Head of caudate nucleus (tissue), 42 donors: ENCODE results near the gene SLC7A10.
"Not testable (repeated sequence)": the region's sequence is repeated elsewhere in the genome, so short reads cannot be mapped to it uniquely, and the experiment has no call there.

ENCODE experiments used
- DNase-seq, 42 donors: peaks; one replicate each; pipeline versions ENCODE4 v3.0.0 to v3.0.0-alpha.2; 2020 to 2021; ENCODE audit warnings: mixed read lengths in 7 of 42
- intact Hi-C: fragments of 100-400 bp; cut with DNase I; formaldehyde crosslinking; loops from one replicate; pipeline ENCODE4 v1.15.0; 2022

The SLC7A10 gene

GRCh38 chr19:33194886-33195644 lies 30.6 kb downstream of the SLC7A10 start:
- DNase-seq: peak in 10 of 42 donors; percentile 14 to 51 (median 38)
- intact Hi-C loops: no loop called here

- DNase-seq: peak in 2 of 42 donors; percentile 28 to 46
- intact Hi-C loops: no loop called here
These were observed 31.1 kb downstream of the SLC7A10 start for GRCh38 chr19:33194532-33194885.

GRCh38 chr19:33193865-33194362 lies 31.7 kb downstream of the SLC7A10 start, which contains the start of gene LRP3:
Gene LRP3, plus strand, starts transcription at chr19:33194330. Its CDS starts 456 bp downstream, at chr19:33194786.
- intact Hi-C loops: no loop called here

GRCh38 chr19:33193269-33193864 lies 32.3 kb downstream of the SLC7A10 start:
- intact Hi-C loops: no loop called here
- DNase-seq: no peak

More at GRCh38 chr19:33193865-33194362, 31.7 kb downstream of the SLC7A10 start, which contains the start of gene LRP3:
- peak in 32 of 42 donors; percentile 28 to 77 (median 60) for DNase-seq

- DNase-seq: peak in 3 of 42 donors; percentile 2 to 18 (median 3)
These were observed 33.6 kb downstream of the SLC7A10 start for GRCh38 chr19:33192010-33192409.

GRCh38 chr19:33191501-33191900 lies 34.1 kb downstream of the SLC7A10 start:
- intact Hi-C loops: no loop called here
- DNase-seq: peak in 2 of 42 donors; percentile 2 to 15

More at GRCh38 chr19:33192010-33192409, 33.6 kb downstream of the SLC7A10 start:
- intact Hi-C loops: no loop called here

GRCh38 chr19:33191092-33191491 lies 34.6 kb downstream of the SLC7A10 start:
- DNase-seq: peak in 1 of 42 donors; percentile 2

GRCh38 chr19:33189453-33189852 lies 36.2 kb downstream of the SLC7A10 start:
- DNase-seq: peak in 8 of 42 donors; percentile 3 to 64 (median 39)
- intact Hi-C loops: no loop called here

More at GRCh38 chr19:33191092-33191491, 34.6 kb downstream of the SLC7A10 start:
- intact Hi-C loops: not testable (repeated sequence)

- intact Hi-C loops: no loop called here
- DNase-seq: peak in 1 of 42 donors; percentile 5
These were observed 38.5 kb downstream of the SLC7A10 start for GRCh38 chr19:33187183-33187540.

- DNase-seq: peak in 4 of 42 donors; percentile 8 to 47 (median 32)
These were observed 39.0 kb downstream of the SLC7A10 start for GRCh38 chr19:33186431-33187182.

GRCh38 chr19:33177417-33177979 lies 48.2 kb downstream of the SLC7A10 start:
- intact Hi-C loops: loop anchor here (10.0 kb wide), 1 partner anchor 203 kb away; the partner anchor contains the start of genes CEP89 and FAAP24
- peak in 11 of 42 donors; percentile 52 to 84 (median 79) for DNase-seq

More at GRCh38 chr19:33186431-33187182, 39.0 kb downstream of the SLC7A10 start:
- intact Hi-C loops: no loop called here

GRCh38 chr19:33176670-33177416 lies 48.8 kb downstream of the SLC7A10 start:
- DNase-seq: peak; percentile 87 to 97 (median 93)
- intact Hi-C loops: loop anchor here (10.0 kb wide), 1 partner anchor 202 kb away; the partner anchor contains the start of genes CEP89 and FAAP24

GRCh38 chr19:33175886-33176669 lies 49.6 kb downstream of the SLC7A10 start:
- intact Hi-C loops: loop anchor here (10.0 kb wide), 1 partner anchor 201 kb away; the partner anchor contains the start of genes CEP89 and FAAP24
- peak in 20 of 42 donors; percentile 10 to 56 (median 30) for DNase-seq

GRCh38 chr19:33175156-33175782 lies 50.4 kb downstream of the SLC7A10 start:
- peak in 2 of 42 donors; percentile 27 to 33 for DNase-seq
- intact Hi-C loops: loop anchor here (10.0 kb wide), 1 partner anchor 200 kb away; the partner anchor contains the start of genes CEP89 and FAAP24

- intact Hi-C loops: loop anchor here (10.0 kb wide), 1 partner anchor 199 kb away; the partner anchor contains the start of genes CEP89 and FAAP24
- peak in 1 of 42 donors; percentile 7 for DNase-seq
These were observed 51.5 kb downstream of the SLC7A10 start for GRCh38 chr19:33174186-33174585.

GRCh38 chr19:33171916-33172359 lies 53.7 kb downstream of the SLC7A10 start:
- intact Hi-C loops: loop anchor here (10.0 kb wide), 1 partner anchor 197 kb away; the partner anchor contains the start of genes CEP89 and FAAP24
- DNase-seq: no peak
